GM19239 (cell line): ENCODE measurements around the gene PRDX1.
"Not testable (repeated sequence)": the region's sequence is repeated elsewhere in the genome, so short reads cannot be mapped to it uniquely, and the experiment has no call there.

Source experiments
- DNase-seq: peaks from one replicate; pipeline ENCODE4 v3.0.0; 2011; ENCODE audit warnings: low spot score; ENCODE audit not compliant: insufficient read length
- FAIRE-seq: peaks from 2 replicates; lab custom pipeline; 2011; peaks lifted over from hg19 to GRCh38; lab: Jason Lieb, UNC

The PRDX1 gene

DNA sequence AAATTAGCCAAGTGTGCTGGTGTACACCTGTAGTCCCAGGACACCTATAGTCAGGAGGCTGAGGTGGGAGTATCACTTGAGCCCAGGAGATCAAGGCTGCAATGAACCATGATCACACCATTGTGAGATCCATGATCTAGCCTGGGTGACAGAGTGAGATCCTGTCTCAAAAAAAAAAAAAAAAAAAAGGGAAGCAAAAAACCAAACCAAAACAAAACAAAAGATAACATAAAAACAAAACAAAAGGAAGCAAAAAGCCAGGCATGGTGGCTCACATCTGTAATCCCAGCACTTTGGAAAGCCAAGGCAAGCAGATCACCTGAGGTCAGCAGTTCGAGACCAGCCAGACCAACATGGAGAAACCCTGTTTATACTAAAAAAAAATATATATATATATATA lies 19.5 kb upstream of the PRDX1 start:
- DNase-seq (no peak), FAIRE-seq (no peak)

DNA sequence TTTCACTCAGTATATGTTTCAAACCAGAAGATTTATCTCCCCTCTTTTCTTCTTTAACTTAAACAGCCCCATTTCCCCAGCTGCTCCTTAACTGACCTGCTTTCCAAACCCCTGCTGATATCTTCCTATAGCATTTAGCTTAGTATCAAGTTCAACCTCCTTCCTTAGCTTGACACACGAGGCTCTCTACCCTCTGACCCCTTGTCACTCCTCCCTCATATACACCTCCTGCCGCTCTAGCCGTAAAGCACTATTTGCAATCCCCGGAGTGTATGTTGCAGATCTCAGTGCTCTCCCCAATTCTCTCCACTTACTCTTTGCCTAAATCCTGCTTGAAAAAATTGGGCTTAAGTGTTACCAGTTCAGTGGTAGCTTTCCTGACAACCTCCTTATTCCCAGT lies 15.2 kb upstream of the PRDX1 start:
- DNase-seq: no peak
- no peak for FAIRE-seq

DNA sequence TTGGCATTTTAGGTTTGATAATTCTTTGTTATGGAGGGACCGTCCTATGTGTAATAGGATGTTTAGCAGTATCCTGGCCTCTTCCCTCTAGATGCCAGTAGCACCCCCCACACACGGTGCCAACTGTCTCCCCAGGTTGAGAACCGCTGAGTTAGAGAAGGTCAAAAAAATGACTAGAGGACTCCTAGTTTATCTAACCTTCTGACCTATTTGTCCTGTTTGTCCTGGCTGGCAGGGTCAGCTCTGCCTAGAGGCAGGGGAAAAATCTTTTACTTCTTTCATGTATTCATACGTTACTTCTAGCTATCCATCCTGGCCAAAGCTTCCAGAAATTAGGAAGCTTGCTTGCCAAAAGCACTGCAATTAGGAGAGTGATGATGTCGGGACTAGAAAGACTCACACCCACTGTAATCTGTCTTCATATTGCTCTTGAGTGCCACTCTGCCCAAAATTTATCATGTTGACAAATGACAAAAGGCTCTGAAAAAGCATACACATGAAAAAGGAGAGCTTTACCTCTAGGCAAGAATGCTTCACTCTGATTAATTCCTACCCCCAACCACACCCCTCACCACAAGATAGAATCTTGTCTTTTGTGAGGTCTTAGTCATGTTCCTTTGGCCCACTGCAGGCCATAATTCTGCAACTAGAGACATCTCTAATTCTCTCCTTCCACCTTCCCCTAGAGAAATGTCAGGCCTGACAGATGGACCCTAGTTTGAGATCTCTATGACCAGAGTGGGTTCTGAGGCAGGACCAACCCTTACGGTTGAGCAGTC lies 14.5 kb upstream of the PRDX1 start:
- FAIRE-seq (peak; percentile 11), DNase-seq (no peak)

DNA sequence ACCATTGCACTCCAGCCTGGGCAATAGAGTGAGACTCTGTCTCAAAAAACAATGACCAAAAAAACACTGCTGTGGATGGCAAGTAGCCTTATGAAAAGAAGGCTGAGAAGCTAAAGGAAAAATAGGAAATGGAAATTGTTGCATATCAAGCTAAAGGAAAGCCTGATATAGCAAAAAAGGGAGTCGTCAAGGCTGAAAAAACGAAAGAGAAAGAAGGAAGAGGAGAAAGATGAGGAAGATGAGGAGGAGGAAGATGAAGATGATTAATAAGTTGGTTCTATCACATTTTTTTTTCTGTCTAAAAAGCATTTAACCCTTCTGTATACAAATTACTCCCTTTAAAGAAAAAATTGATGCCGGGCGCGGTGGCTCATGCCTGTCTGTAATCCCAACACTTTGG lies 10.2 kb upstream of the PRDX1 start:
- no peak for FAIRE-seq
- no peak for DNase-seq

DNA sequence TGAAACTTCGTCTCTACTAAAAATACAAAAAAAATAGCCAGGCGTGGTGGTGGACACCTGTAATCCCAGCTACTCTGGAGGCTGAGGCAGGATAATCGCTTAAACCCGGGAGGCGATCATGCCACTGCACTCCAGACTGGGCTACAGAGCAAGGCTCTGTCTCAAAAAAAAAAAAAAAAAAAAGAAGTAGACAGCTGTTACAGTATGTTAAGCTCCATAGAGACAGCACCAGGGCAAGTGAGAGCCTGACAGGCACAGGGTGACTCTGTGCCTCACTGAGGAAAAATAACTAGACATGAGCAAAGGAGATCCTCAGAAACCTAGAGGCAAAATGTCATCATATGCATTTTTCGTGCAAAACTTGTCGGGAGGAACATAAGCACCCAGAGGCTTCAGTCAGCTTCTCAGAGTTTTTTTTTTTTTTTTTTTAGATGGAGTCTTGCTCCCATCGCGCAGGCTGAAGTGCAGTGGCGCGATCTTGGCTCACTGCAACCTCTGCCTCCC lies 9.0 kb upstream of the PRDX1 start:
- FAIRE-seq (no peak), DNase-seq (no peak)

DNA sequence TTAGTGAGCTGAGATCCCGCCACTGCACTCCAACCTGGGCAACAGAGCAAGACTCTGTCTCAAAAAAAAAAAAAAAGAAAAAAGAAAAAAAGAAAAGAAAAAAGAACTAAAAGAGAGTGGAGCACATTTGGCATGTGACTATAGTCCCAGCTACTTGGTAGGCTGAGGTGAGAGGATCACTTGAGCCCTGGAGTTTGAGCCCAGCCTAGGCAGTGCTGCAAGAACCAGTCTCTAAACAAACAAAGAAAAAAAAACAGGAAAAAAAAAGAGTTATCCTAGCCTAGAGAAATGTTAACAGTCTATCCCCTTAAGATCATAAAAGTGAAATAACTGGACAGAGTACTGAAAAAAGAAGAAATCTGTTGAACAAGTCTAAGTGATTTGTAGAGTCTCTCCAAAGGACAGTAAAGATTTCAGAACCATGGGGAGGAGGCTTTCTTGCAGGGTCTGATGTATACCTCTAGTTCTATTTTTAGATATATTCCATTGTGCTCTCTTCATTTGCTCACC lies 4.5 kb upstream of the PRDX1 start:
- no peak for DNase-seq
- no peak for FAIRE-seq

DNA sequence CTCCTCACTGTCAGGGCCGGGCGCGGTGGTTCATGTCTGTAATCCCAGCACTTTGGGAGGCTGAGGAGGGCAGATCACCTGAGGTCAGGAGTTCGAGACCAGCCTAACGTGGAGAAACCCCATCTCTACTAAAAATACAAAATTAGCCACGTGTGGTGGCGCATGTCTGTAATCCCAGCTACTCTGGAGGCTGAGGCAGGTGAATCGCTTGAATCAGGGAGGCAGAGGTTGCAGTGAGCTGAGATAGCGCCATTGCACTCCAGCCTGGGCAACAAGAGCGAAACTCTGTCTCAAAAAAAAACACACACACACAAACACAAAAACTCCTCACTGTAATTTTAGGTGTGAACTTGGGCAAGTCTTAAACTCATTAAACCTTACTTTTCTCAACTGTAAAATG lies 2.3 kb upstream of the PRDX1 start:
- not testable (repeated sequence) for FAIRE-seq, DNase-seq

DNA sequence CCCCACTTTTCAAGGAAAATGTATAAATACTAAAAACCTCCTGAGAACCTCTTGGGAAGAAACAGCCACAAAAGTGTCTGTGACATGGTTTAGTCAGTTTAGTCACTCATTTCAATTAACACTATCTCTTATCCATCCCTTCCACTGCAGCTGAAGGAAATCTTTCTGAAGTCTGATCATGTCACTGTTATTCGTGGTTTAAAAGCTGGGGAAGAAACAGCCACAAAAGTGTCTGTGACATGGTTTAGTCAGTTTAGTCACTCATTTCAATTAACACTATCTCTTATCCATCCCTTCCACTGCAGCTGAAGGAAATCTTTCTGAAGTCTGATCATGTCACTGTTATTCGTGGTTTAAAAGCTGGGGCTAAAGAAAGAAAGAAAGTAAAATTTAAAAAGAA lies 1.8 kb upstream of the PRDX1 start:
- not testable (repeated sequence) for DNase-seq
- FAIRE-seq: peak; percentile 66

DNA sequence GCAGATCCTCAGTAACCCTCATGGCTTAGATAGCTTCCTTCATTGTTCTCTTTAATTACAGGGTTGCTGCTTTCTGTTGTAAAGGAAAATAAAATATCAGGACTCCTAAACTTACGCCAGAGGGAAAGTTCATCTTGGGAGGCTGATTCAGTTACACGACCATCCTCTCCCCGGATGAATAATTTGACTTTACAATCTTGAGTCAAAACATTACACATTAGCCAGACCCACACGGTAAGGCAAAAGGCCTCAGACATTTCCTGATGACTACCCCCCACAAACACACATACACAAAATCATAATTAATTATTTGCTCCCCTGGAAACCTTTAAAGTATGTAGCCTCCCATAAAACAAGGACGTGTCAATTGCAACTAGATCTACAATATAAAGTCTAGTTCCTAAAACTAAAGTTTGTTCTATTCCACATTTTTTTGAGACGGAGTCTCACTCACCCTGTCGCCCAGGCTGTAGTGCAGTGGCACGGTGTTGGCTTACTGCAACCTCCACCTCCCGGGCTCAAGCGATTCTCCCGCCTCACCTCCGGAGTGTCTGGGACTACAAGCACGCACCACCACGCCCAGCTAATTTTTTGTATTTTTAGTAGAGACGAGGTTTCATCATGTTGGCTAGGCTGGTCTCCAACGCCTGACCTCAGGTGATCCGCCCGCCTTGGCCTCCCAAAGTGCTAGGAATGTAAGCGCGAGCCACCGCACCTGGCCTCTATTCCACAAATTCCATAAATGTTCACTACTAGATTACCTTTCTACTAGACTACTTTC lies 830 bp upstream of the PRDX1 start:
- FAIRE-seq: no peak
- DNase-seq: no peak

DNA sequence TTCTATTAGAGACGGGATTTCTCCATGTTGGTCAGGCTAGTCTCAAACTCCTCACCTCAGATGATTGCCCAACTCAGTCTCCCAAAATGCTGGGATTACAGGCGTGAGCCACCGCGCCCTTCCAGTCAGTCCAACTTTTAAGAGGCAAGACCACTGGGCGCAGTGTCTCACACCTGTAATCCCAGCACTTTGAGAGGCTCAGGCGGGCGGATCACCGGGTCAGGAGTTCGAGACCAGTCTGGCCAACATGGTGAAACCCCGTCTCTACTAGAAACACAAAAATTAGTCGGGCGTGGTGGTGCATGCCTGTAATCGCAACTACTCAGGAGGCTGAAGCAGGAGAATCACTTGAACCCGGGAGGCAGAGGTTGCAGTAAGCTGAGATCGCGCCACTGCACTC lies 1.9 kb downstream of the PRDX1 start:
- not testable (repeated sequence) for FAIRE-seq, DNase-seq

DNA sequence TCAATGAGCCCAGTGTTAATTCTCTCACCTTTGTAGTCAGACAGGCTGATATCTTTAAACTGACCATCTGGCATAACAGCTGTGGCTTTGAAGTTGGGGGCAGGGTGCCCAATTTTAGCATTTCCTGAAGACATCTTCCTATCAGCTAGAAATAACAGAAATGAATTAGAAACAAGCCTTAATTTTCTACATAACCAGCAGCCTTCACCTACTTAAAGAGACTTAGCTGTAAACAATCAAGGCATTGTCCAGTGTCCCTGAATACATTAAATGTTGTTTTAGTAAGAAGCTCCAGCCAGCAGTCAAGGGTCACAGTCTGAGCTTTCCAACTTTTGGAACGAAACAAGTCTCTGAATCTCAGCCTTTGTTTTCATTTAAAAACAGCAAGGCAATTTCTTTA lies 2.8 kb downstream of the PRDX1 start:
- FAIRE-seq (peak; percentile 33), DNase-seq (no peak)

DNA sequence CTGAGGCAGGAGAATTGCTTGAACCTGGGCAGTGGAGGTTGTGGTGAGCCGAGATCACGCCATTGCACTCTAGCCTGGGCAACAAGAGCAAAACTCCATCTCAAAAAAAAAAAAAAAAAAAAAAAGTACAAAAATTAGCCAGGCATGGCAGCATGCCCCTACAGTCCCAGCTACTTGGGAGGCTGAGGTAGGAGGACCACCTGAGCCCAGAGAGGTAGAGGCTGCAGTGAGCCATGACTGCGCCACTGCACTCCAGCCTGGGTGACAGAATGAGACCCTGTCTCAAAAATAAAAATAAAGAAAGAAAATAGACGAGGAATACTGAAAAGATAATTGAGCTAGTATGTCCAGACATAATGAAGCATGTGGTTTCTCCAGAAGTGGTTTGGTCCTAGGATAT lies 3.3 kb downstream of the PRDX1 start:
- FAIRE-seq, DNase-seq: not testable (repeated sequence)

DNA sequence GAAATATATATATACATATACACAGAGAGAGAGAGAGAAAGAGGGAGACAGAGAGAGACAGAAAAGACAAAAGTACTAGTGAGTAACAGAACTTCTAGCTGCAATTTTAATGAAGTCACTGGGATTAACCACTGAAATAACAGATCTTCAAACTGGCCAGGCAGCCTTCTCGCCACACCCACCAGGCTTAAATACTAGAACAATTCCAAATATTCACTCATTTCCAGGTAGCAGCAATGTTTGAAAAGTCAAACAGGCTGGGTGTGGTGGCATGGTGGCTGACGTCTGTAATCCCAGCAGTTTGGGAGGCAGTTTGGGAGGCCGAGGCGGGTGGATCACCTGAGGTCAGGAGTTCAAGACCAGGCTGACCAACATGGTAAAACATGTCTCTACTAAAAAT lies 5.2 kb downstream of the PRDX1 start:
- no peak for DNase-seq
- FAIRE-seq: no peak

DNA sequence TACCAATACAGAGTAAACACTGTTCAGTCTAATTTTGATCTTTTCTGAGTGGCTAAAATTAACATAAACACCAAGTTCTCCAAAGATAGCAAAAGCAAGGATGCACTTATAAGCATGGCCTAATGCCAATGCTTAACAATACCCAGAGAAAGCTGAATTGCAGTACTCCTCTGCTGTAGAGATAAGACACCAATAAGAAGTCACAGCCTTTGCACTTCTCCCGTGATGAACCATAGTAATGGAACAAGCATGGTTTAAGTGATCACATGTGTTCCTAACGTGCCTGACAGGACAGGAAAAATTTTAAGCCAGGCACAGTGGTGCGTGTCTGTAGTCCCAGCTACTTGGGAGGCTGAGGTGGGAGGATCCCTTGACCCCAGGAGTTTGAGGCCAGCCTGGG lies 5.6 kb downstream of the PRDX1 start:
- DNase-seq: no peak
- no peak for FAIRE-seq

DNA sequence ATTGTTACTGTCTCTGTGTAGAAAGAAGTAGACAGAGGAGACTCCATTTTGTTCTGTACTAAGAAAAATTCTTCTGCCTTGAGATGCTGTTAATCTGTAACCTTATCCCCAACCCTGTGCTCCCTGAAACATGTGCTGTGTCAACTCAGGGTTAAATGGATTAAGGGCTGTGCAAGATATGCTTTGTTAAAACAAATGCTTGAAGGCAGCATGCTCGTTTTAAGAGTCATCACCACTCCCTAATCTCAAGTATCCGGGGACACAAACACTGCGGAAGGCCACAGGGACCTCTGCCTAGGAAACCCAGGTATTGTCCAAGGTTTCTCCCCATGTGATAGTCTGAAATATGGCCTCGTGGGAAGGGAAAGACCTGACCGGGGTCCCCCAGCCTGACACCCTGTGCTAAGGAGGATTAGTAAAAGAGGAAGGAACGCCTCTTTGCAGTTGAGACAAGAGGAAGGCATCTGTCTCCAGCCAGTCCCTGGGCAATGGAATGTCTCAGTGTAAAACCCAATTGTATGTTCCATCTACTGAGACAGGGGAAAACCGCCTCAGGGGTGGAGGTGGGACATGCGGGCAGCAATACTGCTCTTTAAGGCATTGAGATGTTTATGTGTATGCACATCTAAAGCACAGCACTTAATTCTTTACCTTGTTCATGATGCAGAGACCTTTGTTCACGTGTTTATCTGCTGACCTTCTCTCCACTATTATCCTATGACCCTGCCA lies 8.0 kb downstream of the PRDX1 start:
- DNase-seq, FAIRE-seq: not testable (repeated sequence)

DNA sequence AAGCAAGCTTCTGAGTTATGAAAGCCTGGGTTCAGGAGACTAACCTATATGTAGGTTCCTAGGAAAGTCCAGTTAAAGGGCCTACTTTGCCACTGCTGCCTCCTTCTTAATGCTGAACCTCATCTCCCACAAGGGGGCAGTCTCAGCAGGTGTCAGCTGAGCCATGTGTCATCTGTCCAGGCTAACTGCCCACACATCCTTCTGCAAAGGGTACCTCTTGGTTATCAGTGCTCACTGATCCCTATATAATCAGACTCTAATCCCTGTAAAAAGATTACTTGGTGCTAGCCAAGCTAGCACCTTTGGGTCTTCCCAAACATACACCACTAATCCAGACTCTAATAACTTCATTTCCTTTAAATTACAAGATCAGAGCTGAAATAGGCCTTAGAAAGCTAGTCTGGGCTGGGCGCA lies 9.0 kb downstream of the PRDX1 start:
- FAIRE-seq: peak; percentile 53
- no peak for DNase-seq

DNA sequence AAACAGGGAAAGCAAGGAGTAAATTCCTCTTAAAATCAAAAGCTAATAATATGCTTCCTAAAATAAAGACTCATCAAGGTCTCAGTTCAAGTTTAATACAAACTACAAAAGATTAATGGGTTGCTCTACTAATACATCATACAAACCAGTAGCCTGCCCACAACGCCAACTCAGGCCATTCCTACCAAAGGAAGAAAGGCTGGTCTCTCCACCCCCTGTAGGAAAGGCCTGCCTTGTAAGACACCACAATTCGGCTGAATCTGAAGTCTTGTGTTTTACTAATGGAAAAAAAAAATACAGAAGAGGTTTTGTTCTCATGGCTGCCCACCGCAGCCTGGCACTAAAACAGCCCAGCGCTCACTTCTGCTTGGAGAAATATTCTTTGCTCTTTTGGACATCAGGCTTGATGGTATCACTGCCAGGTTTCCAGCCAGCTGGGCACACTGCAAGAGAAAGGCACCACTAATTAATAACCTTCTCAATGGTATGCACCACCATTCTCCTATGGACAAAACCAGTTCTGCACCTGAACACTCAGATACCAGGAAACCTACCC lies 10.6 kb downstream of the PRDX1 start:
- no peak for FAIRE-seq
- DNase-seq: no peak

DNA sequence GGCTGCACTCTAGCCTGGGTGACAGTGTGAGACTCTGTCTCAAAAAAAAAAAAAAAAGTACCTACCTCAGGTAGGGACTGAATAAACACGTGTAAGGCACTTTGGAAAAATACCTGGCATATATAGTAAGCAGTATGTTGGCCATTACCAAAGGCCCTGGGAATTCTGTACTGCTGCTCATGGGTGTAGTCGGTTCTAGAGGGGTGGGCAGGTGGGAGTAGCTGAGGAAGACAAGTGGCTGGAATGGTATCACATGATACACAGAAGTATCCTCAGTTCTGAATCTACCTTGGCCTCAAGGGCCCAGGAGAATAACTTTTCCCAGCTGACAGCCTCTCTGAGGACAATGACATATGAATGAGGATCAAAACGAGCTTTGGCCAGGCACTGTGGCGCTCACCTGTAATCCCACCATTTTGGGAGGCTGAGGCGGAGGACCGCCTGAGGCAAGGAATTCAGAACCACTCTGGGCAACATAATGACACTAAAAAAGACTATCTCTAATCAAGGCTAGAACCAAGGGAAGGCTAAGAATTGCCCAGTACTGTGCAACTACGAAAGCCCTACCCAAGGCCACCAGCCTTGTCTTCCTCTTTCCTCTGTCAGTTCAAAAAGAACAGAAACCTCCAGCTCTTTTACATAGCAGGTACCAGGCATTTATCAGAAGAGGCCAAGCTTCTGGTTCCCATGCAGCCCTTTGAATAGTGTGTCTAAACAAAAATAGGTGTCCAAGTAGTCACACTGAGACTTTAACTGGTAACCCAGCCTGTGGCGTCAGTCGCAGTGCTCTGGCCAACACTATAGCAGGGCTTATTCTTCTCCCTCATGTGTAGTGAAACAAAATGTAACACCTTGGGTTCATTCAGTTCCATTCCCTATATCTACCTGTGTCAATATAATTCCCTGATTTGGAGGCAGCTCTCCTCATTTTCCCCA lies 11.4 kb downstream of the PRDX1 start:
- DNase-seq: no peak
- FAIRE-seq: no peak
